GM18507 (cell line): Measurements from ENCODE around the gene REEP6.
"Not testable (repeated sequence)": the region's sequence is repeated elsewhere in the genome, so short reads cannot be mapped to it uniquely, and the experiment has no call there.

Source experiments
- DNase-seq: peaks from one replicate; pipeline ENCODE4 v3.0.0; 2011; ENCODE audit warnings: low read depth; ENCODE audit not compliant: insufficient read length; ENCODE audit errors: extremely low spot score
- FAIRE-seq: peaks from 2 replicates; lab custom pipeline; 2011; peaks lifted over from hg19 to GRCh38; lab: Jason Lieb, UNC

REEP6 gene

DNA sequence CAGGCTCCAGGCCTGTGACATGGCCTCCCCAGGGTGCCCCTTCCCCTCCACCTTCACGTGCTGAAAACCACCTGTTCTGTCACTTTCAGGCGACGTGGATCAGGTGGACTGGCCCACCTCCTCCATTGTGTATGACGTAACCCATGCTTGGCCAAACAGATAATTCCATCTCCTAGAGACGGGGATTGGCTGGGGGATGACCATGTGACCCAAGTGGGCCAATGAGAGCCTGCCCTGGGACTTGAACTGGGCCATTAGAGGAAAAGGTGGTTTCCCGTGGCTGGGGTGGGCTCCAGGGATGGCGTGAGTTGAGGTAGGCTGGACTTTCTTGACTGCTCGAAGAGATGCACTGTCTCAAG, 25.4 kb downstream of the REEP6 start:
- no peak for DNase-seq
- FAIRE-seq, result no peak

DNA sequence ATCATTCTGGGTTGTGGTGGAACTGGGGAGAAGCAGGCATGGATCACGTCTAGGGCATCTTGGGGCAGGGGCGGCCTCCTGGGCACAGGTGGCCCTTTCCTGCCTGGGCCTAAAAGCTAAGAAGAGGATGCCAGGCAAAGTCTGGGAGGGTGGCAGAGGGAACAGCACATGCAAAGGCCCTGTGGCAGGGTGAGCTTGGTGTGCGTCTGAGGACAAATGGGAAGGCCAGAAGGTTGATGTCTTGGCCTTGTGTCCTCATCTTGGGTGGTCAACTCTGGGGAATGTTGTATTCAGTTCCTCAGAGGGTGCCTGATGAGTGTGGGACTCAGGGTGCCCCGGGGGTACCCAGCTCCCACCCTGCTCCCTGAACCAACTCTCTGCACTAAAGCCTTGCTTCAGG, 27.5 kb downstream of the REEP6 start:
- DNase-seq, result no peak
- no peak for FAIRE-seq

DNA sequence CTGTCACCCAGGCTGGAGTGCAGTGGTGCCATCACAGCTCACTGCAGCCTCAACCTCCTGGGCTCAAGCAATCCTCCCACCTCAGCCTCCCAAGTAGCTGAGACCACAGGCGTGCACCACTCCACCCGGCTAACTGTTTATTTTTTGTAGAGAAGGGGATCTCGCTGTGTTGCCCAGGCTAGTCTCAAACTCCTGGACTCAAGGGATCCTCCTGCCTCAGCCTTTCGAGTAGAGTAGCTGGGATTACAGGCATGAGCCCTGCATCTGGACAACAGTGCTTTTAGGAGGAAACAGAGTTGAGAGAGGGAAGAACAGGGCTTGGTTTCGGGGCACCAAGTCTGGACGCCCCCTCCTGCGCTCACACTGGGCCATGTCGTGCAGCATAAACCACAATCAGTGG, 28.8 kb downstream of the REEP6 start:
- FAIRE-seq, DNase-seq: not testable (repeated sequence)

DNA sequence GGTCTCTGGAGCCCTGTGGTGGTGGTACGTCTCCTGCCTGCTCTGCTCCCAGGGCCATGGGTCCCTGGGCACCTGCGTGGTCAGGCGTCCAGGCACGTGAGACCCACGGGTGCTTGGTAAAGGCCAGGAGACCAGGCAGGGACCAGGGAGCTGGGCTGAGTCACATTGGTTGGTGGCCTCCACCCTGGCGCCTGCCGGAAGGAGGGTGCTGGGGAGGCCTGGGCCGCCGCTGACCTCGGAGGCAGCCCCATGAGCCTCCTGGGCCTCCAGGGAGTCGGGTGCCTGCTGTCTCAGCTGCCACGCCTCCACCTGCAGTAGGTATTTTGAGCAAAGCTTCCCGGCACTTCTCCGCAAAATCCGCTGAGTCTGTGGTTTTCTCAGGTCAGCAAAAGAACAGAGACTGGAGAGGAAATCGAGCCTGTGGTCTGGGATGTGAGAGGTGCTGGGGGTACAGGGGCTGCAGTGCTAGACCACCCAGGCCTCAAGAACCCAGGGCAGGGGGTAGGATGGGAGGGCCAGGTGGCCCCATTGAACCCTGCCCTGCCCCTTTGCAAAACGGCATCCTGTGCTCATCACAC, 29.3 kb downstream of the REEP6 start:
- FAIRE-seq (no peak), DNase-seq (no peak)

DNA sequence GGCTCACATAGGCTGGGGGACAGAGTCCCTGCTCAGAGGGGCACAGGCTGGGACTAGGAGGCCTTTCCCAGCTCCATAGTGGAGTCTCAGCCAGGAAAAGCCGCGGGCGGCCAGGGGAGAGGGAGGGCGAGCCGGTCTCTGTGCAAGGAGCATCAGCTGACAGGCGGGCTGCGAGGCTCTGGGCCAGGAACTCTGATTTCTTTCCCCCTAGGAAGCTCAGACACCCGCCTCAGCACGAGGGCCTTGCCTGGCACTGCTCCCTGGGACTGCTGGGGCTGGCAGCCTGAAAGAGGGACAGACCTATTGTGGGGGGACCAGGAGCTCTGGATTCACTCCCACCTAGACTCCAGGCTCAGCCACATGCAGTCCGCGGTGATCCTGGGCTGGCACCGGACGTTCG, 30.7 kb downstream of the REEP6 start:
- DNase-seq (no peak), FAIRE-seq (no peak)

DNA sequence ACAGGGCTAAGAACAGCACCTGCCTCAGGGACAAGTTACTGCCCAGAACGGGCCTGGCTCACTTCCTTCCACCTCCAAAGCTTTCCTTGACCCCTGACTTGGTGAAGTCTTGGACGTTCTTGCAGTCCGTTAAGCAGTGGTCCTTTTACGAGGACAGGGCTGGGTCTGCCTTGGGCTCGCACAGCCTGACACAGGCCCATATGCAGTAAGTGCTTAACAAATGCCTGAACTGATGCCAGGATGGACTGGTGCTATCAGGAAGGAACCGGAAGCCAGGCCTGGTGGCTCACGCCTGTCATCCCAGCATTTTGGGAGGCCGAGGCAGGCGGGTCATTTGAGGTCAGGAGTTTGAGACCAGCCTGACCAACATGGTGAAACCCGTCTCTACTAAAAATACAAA, 31.1 kb downstream of the REEP6 start:
- FAIRE-seq (no peak), DNase-seq (no peak)

DNA sequence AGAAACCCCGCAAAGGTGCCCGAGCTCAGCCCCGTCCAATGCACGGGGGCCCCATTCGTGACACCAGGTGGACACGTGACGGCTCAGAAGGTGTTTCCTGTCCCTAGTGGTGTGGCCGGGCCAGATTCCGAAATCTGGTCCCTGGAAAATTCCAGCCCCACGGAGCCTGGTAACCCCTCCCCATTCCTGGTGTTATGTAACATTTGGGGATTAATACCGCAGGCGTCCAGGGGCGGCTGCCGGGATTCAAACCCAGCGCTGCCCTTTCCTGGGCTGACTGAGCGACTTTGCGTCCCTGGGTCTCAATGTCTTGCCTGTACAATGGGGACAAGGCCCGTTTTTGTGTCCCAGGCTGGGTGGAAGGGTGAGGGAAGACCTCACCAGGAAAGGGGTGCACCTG, 31.9 kb downstream of the REEP6 start:
- FAIRE-seq (no peak), DNase-seq (no peak)

DNA sequence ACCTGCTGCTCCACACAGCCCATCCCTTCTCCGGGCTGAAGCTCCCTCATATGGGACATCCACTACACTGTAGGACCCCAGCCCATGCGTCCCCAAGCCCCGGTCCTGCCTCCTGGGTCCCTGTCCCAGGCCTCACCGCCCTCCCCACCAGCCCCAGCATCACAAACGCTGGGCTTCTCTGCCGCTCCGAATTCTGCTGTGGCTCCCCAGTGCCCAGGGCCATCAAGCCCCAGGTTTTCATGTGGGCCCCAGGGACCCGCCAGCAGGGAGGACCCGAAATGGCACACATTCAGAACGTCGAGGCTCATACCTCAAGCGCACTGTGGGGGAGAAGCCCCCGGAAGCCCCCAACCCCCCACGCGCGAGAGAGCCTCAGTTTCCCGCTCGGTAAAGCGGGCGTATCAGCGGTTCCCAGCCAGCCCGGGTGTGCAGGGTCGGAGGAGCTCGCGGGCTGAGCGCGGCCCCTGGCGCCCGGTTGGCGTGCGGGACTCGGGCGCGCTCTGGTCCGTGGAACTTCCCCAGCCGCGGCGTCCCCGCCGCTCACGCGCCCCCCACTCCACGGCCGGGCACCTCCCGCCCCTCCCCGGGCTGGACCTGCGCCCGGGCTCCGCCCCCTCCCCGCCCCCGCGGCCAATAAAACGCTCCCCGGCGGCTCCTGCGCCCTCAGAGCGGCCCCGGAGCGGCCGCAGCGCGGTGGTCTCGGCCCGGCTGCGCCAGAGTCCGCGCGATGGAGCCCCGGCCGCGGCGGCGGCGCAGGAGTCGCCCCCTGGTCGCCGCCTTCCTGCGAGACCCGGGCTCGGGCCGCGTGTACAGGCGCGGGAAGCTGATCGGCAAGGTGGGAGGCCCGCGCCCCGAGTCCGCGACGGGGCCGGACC, 32.7 kb downstream of the REEP6 start, which contains the start of gene PLK5:
PLK5 (plus strand) TSS at position 666 of the 875 bp plus-strand sequence. CDS start 2,920 bp downstream, outside the sequence.
- FAIRE-seq, result no peak
- no peak for DNase-seq

DNA sequence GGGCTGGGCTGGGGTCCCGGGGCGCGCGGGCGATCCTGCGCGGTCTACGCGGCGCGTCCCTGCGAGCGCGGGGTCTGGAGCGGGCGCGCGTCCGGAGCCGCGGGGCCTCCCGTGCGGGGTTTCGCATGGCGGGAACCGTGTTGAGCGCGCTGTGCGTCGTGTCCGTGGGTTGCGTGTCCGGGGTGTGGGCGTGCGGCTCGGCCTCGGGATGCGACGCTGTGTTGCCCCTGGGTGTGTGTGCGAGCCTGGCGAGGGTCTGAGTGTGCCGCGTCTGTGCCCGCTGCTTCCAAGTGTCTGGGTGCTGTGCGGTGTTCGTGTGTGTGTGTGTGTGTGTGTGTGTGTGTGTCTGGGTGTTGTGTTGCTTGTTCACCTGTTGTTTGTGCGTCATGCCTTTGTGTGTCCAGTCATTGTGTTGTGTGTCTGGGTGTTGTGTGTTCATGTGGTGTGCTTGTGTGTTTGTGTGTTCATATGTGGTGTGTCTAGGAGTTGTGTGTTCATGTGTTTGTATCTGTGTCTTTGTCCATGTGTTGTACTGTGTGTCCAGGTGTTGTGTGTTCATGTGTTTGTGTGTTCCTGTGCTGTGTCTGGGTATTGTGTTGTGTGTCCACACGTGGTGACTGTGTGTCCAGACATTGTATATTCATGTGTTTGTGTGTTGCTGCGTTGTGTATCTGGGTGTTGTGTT, 33.4 kb downstream of the REEP6 start:
- no peak for FAIRE-seq
- DNase-seq, result no peak

DNA sequence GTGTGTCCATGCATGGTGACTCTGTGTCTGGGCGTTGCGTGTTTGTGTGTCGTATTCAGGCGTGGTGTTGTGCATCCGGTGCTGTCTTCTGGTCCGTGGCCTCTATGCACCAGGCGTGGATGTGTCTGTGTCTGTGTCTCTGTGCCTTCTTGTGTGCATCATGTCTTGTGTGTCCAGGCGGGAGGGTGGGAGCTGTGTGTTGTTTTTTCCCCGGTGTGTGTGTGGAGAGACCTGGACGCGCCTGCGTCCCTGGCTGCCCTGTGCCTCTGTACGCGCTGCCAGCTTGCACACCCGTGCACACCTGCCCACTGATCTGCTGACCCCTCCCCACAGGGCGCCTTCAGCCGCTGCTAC, 34.0 kb downstream of the REEP6 start:
- FAIRE-seq (no peak), DNase-seq (no peak)

DNA sequence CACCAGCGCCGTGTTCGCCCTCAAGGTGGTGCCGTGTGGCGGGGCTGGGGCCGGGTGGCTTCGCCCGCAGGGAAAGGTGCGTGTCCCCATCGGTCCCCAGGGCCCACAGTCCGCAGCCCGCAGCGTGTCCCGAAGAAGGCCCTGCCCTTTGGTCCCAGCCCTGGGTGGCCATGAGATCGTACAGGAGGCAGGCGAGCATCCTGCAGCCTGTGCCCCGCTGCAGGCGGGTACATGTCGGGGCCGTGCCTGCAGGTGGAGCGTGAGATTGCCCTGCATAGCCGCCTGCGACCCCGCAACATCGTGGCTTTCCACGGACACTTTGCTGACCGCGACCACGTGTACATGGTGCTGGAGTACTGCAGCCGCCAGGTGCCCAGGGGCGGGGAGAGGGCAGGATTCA, 34.4 kb downstream of the REEP6 start:
- DNase-seq (no peak), FAIRE-seq (no peak)

DNA sequence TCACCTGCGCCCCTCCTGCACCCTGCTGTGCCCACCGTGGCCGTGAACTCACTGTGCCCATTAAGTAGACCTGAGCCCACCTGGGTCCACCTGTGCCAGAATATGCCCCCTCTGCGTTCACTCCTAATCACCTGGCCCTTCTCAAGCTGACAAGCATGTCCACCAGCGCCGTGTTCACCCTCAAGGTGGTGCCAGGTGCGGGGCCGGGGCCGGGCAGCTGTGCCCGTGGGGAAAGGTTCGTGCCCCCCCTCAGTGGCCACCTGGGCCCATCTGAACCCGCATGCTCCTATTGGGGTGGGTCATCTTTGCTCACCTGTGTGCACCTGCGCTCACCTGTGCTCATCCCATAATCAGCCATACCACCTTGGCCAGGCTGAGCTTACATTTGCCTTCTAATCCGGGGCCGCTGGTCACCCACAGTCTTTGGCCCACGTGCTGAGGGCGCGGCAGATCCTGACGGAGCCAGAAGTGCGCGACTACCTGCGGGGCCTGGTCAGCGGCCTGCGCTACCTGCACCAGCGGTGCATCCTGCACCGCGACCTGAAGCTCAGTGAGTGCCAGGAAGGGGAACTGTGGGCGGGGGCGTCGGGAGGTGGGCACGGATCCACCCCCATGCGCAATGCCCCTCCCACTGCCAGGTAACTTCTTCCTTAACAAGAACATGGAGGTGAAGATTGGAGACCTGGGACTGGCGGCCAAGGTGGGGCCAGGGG, 35.2 kb downstream of the REEP6 start:
- DNase-seq (no peak), FAIRE-seq (no peak)

DNA sequence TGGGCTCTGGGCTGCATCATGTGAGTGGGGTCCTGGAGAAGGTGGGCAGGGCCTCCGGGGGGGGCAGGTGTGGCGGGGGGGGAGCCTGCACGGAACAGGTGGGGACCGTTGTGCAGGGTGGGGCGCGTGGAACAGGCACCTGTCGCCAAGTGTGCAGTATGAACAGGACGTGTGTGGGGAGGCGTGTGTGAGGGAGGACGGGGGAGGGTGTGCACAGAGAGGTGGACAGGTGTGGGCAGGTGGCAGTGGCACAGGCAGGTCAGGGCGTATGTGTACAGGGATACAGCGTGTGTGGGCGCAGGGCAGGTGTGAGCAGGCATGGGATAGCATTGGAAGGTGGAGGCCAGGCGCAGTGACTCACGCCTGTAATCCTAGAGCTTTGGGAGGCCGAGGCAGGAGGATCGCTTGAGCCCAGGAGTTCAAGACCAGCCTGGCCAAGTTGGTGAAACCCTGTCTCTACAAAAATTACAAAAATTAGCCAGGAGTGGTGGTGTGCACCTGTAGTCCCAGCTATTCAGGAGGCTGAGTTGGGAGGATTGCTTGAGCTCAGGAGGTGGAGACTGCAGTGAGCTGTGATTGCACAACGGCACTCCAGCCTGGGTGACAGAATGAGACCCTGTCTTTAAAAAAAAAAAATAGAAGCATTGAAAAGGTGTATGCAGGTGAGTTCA, 36.1 kb downstream of the REEP6 start:
- DNase-seq (no peak), FAIRE-seq (no peak)

DNA sequence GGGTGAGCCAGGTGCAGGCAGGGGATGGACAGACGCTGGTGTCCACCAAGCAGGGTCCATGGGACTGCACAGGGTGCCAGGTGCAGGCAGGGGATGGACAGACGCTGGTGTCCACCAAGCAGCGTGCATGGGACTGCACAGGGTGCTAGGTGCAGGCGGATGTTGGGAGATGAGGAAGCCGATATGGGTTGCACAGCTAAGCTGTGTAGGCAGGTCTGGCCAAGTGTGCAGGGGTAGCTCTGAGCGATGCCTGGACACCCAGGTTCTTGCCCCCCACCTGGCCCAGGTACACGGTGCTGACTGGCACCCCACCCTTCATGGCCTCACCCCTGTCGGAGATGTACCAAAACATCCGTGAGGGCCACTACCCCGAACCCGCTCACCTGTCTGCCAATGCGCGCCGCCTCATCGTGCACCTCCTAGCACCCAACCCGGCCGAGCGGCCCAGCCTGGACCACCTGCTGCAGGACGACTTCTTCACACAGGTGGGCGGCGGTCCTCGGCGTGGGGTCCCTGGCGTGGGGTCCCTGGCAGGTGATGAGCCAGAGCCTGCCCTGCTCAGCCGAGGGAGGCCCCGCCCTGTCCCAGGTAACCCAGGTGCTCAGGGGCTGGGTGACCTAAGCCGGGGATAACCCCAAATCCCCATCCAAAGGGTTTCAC, 36.8 kb downstream of the REEP6 start:
- FAIRE-seq, result no peak
- no peak for DNase-seq

DNA sequence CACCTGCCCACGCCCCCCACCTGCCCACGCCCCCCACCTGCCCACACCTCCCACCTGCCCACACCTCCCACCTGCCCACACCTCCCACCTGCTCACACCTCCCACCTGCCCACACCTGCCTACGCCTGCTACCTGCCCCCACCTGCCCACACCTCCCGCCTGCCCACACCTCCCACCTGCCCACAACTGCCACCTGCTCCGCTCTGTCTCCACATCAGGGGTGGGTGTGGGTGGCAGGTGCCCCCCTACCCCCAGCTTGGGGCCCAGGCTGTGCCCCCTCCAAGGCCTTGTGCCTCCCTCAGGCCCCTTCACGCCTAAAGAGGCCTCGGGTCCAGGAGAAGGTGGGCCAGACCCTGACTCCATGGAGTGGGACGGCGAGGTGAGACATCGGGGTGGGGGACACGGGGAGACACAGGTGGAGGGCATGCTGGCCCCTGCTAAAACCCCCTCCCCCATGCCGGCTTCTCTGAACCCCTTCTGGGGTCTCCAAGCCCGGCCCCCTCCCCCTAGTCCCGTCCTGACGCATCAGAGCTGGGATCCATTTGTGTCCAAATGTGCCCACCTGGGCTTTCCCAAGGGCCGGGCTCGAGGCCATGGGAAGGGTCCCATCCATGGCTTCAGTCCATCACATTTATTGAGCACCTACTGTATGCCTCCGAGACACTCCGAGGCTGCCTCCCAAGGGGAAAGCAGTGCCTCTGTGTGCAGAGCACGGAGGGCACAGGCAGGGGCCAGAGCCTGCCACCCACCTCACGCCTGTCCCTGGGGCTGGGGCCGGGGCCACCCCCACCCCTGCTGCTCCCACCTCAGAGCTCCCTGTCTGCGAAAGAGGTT, 37.8 kb downstream of the REEP6 start:
- DNase-seq, result no peak
- FAIRE-seq, result no peak

DNA sequence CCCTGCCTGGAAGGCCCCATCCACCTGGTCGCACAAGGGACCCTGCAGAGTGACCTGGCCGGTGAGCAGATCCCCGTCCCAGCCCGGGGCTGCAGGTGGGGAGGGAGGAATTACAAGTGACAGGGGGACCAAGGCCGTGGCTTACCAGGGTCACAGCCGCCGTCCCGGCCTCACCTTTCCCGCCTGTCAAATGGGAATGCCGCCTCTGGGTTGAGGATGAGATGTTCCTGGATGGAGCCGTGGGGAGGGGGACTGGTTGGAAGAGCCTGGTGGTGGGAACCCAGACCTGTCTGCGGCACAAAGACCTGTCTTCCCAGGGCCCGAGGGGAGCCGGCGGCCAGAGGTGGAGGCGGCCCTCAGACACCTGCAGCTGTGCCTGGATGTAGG, 38.4 kb downstream of the REEP6 start:
- DNase-seq, result no peak
- no peak for FAIRE-seq

DNA sequence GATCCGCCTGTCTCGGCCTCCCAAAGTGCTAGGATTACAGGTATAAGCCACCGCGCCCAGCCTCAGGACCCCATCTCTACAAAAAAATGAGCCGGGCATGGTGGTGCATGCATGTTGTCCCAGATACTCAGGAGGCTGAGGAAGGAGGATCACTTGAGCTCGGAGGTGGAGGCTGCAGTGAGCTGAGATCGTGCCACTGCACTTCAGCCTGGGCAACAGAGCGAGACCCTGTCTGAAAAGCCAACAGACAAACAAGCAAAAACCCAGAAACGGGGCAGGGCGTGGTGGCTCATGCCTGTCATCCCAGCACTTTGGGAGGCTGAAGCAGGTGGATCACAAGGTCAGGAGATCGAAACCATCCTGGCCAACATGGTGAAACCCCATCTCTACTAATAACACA, 39.9 kb downstream of the REEP6 start:
- not testable (repeated sequence) for DNase-seq, FAIRE-seq

DNA sequence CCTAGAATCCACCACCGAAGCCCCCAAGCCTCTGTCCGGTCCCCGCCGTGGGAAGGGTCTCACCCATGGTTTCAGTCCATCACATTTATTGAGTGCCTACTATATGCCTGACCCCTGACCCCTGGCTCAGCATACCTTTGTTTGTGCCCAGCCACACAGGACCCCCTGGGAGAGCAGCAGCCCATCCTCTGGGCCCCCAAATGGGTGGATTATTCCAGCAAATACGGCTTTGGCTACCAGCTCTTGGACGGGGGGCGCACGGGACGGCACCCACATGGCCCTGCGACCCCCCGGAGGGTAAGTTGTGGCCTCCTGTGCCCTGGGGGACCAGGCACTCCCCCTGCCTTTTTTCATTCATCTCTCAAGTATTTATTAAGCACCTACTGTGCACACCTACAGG, 40.6 kb downstream of the REEP6 start:
- DNase-seq, result no peak
- no peak for FAIRE-seq
